ENCODE results near the gene LURAP1L.

LURAP1L gene

DNA sequence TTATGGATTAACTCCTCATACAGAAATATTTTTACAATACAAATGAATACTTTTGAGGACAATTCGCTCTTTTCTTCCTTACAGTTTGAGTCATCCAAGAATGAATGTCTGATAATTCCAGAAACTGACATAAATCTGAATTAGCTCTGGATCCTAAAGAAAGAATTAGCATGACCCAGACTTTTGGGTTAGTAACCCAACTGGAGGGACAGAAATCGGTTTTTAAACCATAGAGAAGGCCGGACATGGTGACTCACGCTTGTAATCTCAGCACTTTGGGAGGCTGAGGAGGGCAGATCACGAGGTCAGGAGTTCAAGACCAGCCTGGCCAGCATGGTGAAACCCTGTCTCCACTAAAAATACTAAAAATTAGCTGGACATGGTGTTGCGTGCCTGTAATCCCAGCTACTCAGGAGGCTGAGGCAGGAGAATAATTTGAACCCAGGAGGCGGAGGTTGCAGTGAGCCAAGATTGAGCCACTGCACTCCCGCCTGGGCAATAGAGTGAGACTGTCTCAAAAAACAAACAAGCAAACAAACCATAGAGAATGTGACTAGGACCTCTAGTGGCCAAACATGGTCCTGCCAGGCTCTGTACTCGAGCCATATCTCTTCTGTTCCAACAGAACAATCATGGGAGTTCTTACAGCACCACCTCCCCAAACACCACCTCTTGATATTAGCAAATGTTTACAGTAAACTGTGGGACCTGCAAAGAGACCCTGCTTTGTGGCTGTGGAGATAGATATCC lies 44.8 kb downstream of the LURAP1L start:
- Histone ChIP-seq H3K4me3 (ENCODE audit: insufficient read depth, low read depth, low read length) (no peak overlapping the region), H3K9me3 (ENCODE audit: control insufficient read depth, low read length) (no peaks in the 10 kb centered on the region), H3K27me3 (ENCODE audit: control insufficient read depth, insufficient read depth, low read length, poor library complexity, severe bottlenecking) (no peaks in the 10 kb centered on the region), H3K4me1 (ENCODE audit: control insufficient read depth, insufficient read depth, low read length) (no peaks in the 10 kb centered on the region), H3K36me3 (ENCODE audit: control insufficient read depth, insufficient read depth, low read length) (no peaks in the 10 kb centered on the region), H3K27ac (ENCODE audit: insufficient read depth, low read depth, low read length, poor library complexity, severe bottlenecking) (no peak overlapping the region)
- 88 to 90% methylated on average over 9 of the region's 9 CpGs for WGBS, 2 experiments

DNA sequence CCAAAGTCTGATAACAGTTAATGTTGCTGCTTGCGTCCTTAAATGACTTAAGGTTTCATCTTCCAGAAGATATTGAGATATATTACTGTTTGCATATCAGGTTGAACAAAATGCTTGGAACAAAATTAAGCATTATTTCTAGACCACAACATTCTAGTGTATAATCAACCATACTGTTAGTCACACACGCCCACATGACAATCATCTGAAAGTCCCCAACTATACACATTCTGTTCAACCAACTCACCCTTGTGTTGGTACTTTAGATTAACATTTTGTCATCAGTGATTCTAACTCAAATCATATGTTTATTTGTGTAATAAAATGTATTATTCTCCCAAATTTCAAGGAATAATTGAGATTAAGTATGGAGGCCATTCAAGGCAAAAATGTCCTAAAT lies 47.3 kb downstream of the LURAP1L start:
- Histone ChIP-seq H3K4me1 (ENCODE audit: control insufficient read depth, insufficient read depth, low read length) (no peaks in the 10 kb centered on the region), H3K9me3 (ENCODE audit: control insufficient read depth, low read length) (no peaks in the 10 kb centered on the region), H3K36me3 (ENCODE audit: control insufficient read depth, insufficient read depth, low read length) (no peaks in the 10 kb centered on the region), H3K27me3 (ENCODE audit: control insufficient read depth, insufficient read depth, low read length, poor library complexity, severe bottlenecking) (no peaks in the 10 kb centered on the region), H3K27ac (ENCODE audit: insufficient read depth, low read depth, low read length, poor library complexity, severe bottlenecking) (no peak overlapping the region), H3K4me3 (ENCODE audit: insufficient read depth, low read depth, low read length) (no peak overlapping the region)
- WGBS, 2 experiments = 83 to 100% methylated on average over 1 of the region's 2 CpGs

DNA sequence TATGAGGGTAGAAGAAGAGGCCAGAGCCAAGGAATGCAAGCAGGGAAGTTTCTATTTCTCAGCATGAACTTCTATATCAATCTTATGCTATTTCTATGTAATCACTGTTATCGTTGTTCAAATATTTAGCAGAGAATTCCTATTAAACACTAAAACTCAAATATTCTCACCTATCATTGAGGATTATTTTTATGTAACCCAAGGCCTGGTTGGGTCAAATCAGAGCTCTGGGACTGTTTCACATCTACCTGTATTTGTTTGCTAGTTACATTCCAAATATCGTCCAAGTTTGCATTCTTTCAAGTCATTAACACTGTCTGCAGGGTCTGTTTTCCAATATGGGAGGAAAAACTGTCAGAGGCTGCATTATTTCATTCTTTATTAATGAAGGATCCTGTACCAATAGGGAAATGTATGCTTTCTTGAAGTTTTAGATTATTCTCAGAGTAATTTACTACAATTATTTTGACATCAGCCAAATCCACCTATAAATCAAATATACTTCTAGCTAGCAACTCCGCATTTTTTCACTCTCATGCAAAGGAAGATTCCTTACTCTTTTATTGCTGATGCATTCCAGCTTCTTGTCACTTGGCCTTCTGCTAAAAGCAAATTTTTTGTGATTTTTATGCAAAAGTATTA lies 52.2 kb downstream of the LURAP1L start:
- Histone ChIP-seq H3K4me1 (ENCODE audit: control insufficient read depth, insufficient read depth, low read length) (no peaks in the 10 kb centered on the region), H3K27ac (ENCODE audit: insufficient read depth, low read depth, low read length, poor library complexity, severe bottlenecking) (no peak overlapping the region), H3K9me3 (ENCODE audit: control insufficient read depth, low read length) (no peaks in the 10 kb centered on the region), H3K27me3 (ENCODE audit: control insufficient read depth, insufficient read depth, low read length, poor library complexity, severe bottlenecking) (no peaks in the 10 kb centered on the region), H3K4me3 (ENCODE audit: insufficient read depth, low read depth, low read length) (no peak overlapping the region), H3K36me3 (ENCODE audit: control insufficient read depth, insufficient read depth, low read length) (no peaks in the 10 kb centered on the region)
- WGBS, 2 experiments = 95 to 97% methylated on average over 2 to 3 of the region's 3 CpGs

DNA sequence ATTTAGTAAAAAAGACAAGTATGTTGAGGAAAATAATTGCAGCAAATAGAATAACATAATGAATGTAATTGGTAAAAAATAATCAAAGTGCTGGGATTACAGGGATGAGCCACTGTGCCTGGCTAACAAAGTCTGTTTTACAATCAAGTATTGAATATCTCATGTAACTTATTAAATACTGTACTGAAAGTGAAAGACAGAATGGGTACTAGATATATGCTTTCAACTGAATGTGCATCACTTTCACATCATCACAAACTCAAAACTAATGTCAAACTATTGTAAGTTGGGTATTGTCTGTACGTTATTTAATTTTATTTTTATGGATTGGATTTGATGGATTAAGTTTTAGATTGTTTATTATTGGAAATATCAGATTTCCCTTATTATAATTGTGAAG lies 58.9 kb downstream of the LURAP1L start:
- no CpG with 5 or more reads among the region's 1 CpG for WGBS, 2 experiments
- no peaks in the 10 kb centered on the region for H3K4me1 ChIP-seq (ENCODE audit: control insufficient read depth, insufficient read depth, low read length)
- no peaks in the 10 kb centered on the region for H3K9me3 ChIP-seq (ENCODE audit: control insufficient read depth, low read length)
- no peak overlapping the region for H3K4me3 ChIP-seq (ENCODE audit: insufficient read depth, low read depth, low read length)
- no peak overlapping the region for H3K27ac ChIP-seq (ENCODE audit: insufficient read depth, low read depth, low read length, poor library complexity, severe bottlenecking)
- H3K36me3 ChIP-seq (ENCODE audit: control insufficient read depth, insufficient read depth, low read length) = no peaks in the 10 kb centered on the region
- H3K27me3 ChIP-seq (ENCODE audit: control insufficient read depth, insufficient read depth, low read length, poor library complexity, severe bottlenecking) = no peaks in the 10 kb centered on the region

DNA sequence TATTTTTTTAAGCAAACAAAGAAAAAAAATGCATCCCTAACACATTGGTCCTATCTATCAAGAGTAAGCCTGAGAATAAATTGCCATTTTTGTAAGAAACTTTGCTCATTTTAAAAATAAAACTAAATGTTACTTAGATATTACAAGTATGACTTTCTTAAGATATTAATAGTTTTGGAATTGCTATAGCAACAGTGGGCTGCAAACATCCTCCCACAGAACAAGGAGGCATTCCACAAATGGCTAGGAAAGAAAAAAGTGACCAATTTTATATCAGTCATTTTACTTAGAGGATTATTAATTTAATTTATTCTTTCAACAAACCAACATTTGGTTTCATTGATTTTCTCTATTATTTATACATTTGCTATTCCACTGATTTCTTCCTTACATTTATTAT lies 63.7 kb downstream of the LURAP1L start:
- Histone ChIP-seq H3K9me3 (ENCODE audit: control insufficient read depth, low read length) (no peaks in the 10 kb centered on the region), H3K36me3 (ENCODE audit: control insufficient read depth, insufficient read depth, low read length) (no peaks in the 10 kb centered on the region), H3K4me3 (ENCODE audit: insufficient read depth, low read depth, low read length) (no peak overlapping the region), H3K27me3 (ENCODE audit: control insufficient read depth, insufficient read depth, low read length, poor library complexity, severe bottlenecking) (no peaks in the 10 kb centered on the region), H3K27ac (ENCODE audit: insufficient read depth, low read depth, low read length, poor library complexity, severe bottlenecking) (no peak overlapping the region), H3K4me1 (ENCODE audit: control insufficient read depth, insufficient read depth, low read length) (no peaks in the 10 kb centered on the region)

DNA sequence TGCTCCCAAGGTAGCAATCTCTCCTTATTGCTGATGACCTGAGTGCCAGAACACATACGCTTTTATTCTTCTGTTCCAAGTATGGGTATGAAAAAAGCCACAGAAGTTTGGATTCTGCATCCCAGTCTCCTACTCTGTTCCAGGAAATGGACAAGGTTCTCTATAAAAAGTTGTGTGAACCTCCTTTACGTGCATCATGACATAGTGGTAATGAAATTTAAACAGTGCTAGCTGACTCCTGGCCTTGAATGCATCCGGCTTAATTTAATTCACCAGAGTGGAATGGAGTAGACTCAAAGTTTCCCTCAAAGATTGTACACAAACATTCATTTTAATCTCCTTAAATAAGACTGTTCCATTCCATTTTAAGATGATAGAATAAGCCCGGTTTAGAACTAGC lies 68.9 kb downstream of the LURAP1L start:
- Histone ChIP-seq H3K4me3 (ENCODE audit: insufficient read depth, low read depth, low read length) (no peak overlapping the region), H3K36me3 (ENCODE audit: control insufficient read depth, insufficient read depth, low read length) (no peaks in the 10 kb centered on the region), H3K9me3 (ENCODE audit: control insufficient read depth, low read length) (no peaks in the 10 kb centered on the region), H3K27me3 (ENCODE audit: control insufficient read depth, insufficient read depth, low read length, poor library complexity, severe bottlenecking) (no peaks in the 10 kb centered on the region), H3K27ac (ENCODE audit: insufficient read depth, low read depth, low read length, poor library complexity, severe bottlenecking) (no peak overlapping the region), H3K4me1 (ENCODE audit: control insufficient read depth, insufficient read depth, low read length) (no peaks in the 10 kb centered on the region)
- 93 to 96% methylated on average over 4 of the region's 4 CpGs for WGBS, 2 experiments

DNA sequence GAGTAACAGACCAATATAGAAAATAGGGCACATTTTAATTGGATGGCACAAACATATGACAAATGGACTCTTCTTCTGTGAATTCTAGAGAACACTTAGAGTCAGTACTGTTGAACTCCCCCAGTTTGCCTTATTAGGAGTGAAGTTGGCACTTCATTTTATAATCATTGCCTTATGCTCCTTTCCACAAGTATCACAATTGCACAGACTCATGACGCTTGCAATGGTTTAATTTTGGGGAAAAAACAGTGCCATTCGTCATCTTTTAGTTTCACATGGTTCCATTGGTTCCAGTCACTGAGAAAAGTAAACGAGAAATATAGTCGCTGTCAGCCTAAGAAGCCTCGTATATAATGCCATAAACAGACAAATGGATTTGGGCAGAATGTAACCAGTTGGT lies 71.2 kb downstream of the LURAP1L start:
- no peak overlapping the region for H3K27ac ChIP-seq (ENCODE audit: insufficient read depth, low read depth, low read length, poor library complexity, severe bottlenecking)
- no peaks in the 10 kb centered on the region for H3K27me3 ChIP-seq (ENCODE audit: control insufficient read depth, insufficient read depth, low read length, poor library complexity, severe bottlenecking)
- 83 to 86% methylated on average over 5 of the region's 5 CpGs for WGBS, 2 experiments
- H3K4me3 ChIP-seq (ENCODE audit: insufficient read depth, low read depth, low read length) = no peak overlapping the region
- no peaks in the 10 kb centered on the region for H3K4me1 ChIP-seq (ENCODE audit: control insufficient read depth, insufficient read depth, low read length)
- H3K9me3 ChIP-seq (ENCODE audit: control insufficient read depth, low read length) = no peaks in the 10 kb centered on the region
- H3K36me3 ChIP-seq (ENCODE audit: control insufficient read depth, insufficient read depth, low read length) = no peaks in the 10 kb centered on the region

DNA sequence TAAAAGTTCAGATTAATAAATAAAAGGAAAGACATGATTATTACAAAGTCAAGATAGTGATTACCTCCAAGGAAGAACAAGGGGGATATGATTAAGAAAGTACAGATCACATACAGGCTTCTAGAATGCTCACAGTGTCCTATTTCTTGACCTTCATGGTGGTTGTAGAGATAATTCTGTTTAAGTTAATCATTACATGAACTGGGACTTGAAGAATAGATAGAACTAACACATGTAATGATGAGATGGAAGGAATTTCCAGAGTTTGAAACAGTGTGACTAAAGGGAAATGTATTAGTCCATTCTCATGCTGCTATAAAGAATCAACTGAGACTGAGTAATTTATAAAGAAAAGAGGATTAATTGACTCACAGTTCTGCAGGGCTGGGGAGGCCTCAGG lies 72.7 kb downstream of the LURAP1L start:
- H3K36me3 ChIP-seq (ENCODE audit: control insufficient read depth, insufficient read depth, low read length) = no peaks in the 10 kb centered on the region
- H3K4me3 ChIP-seq (ENCODE audit: insufficient read depth, low read depth, low read length) = no peak overlapping the region
- H3K9me3 ChIP-seq (ENCODE audit: control insufficient read depth, low read length) = no peaks in the 10 kb centered on the region
- no peak overlapping the region for H3K27ac ChIP-seq (ENCODE audit: insufficient read depth, low read depth, low read length, poor library complexity, severe bottlenecking)
- no peaks in the 10 kb centered on the region for H3K4me1 ChIP-seq (ENCODE audit: control insufficient read depth, insufficient read depth, low read length)
- no peaks in the 10 kb centered on the region for H3K27me3 ChIP-seq (ENCODE audit: control insufficient read depth, insufficient read depth, low read length, poor library complexity, severe bottlenecking)

DNA sequence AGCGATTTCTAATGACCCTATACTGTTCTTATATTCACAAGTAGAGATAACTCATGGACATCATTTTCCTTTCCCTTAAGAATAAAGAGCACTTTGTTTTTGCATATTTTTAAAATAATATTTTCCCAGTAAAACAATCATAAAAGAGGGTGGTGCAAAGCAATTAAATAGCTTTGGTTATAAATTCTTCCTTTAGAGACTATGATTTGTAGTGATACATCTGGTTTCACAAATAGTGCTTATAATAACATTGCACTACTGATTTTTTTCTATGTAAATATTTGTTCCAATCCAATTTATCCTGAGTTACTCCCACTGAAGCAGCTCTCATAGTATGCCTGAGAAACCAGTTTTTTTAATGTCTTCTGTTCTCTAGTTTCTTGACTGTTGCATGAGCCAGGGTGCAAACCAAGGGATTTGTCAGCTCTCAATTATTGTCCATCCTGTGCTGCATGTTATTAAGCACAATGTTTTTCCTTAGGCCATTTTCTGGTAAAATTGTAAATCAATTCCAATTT lies 74.7 kb downstream of the LURAP1L start:
- Histone ChIP-seq H3K27me3 (ENCODE audit: control insufficient read depth, insufficient read depth, low read length, poor library complexity, severe bottlenecking) (no peaks in the 10 kb centered on the region), H3K27ac (ENCODE audit: insufficient read depth, low read depth, low read length, poor library complexity, severe bottlenecking) (no peak overlapping the region), H3K4me1 (ENCODE audit: control insufficient read depth, insufficient read depth, low read length) (no peaks in the 10 kb centered on the region), H3K9me3 (ENCODE audit: control insufficient read depth, low read length) (no peaks in the 10 kb centered on the region), H3K36me3 (ENCODE audit: control insufficient read depth, insufficient read depth, low read length) (no peaks in the 10 kb centered on the region), H3K4me3 (ENCODE audit: insufficient read depth, low read depth, low read length) (no peak overlapping the region)
- WGBS, 2 experiments = 100% methylated on average over 1 of the region's 1 CpG; no CpG with 5 or more reads in 1 of the 2 experiments

DNA sequence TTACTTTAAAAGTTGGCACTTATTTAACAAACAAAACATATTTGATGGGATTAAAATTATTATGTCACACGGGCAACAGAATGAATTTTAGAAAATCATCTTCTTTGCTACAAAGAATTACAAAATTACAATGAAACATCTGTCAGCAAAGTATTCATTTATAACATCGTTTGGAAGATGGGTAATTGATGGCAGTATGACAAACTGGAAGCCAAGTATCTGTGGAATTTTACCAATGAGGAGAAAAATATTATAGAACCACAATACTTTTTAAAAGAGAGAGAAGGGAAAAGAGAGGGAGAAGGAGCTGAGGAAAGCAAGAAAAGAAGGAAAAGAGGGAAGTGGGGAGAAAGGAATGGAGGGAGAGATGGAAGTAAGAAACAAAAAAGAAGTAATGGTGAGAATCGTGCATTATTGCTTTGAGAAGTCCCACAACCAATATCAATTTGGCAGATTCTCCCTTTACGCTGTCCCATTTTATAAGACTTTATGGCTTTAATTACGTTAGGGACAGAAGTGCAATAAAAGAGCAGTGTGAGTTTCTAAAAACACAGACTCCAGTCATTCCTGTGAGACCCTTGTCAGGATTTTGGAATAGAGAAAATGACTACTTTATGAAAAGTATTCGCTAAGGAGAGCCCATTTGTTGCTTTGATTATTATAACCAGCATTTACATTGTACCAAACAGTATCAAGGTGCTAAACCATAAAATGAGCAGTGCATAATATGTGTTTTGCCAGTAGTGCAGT lies 76.7 kb downstream of the LURAP1L start:
- Histone ChIP-seq H3K4me3 (ENCODE audit: insufficient read depth, low read depth, low read length) (no peak overlapping the region), H3K36me3 (ENCODE audit: control insufficient read depth, insufficient read depth, low read length) (no peaks in the 10 kb centered on the region), H3K27ac (ENCODE audit: insufficient read depth, low read depth, low read length, poor library complexity, severe bottlenecking) (no peak overlapping the region), H3K27me3 (ENCODE audit: control insufficient read depth, insufficient read depth, low read length, poor library complexity, severe bottlenecking) (no peaks in the 10 kb centered on the region), H3K4me1 (ENCODE audit: control insufficient read depth, insufficient read depth, low read length) (peaks cover 3% of the 10 kb centered on the region), H3K9me3 (ENCODE audit: control insufficient read depth, low read length) (no peaks in the 10 kb centered on the region)
- 94 to 97% methylated on average over 3 to 4 of the region's 6 CpGs for WGBS, 2 experiments
